Common myeloid progenitor, CD34-positive (primary cell): ENCODE data around the gene NEK11.
A peak's percentile ranks its signal among the peaks of the same experiment; 100 is the strongest.

ENCODE experiments used
- CTCF ChIA-PET: fragments of 350-600 bp; sonication (Branson Sonifier 250); formaldehyde crosslinking; loops from one replicate; lab custom pipeline; 2021; ENCODE audit warnings: antibody characterized with exemption; lab: Charles Lee
- POLR2A ChIA-PET: fragments of 350-600 bp; sonication (Branson Sonifier 250); formaldehyde crosslinking; loops from one replicate; lab custom pipeline; 2021; ENCODE audit warnings: antibody characterized with exemption; lab: Charles Lee
- DNase-seq, 3 donors: peaks; one replicate each; pipeline versions ENCODE4 v3.0.0 to v3.0.0-alpha.2; 2013
- H3K27ac ChIP-seq, 2 experiments: 1 replicate in 1 of 2; 2 replicates in 1 of 2; pipeline ENCODE4 v1.7.0; 2013; ENCODE audit warnings: inconsistent platforms in 2 of 2, low read length in 2 of 2, mild to moderate bottlenecking in 2 of 2, low read depth in 1 of 2, moderate library complexity in 1 of 2; ENCODE audit not compliant: severe bottlenecking in 2 of 2, insufficient read depth in 1 of 2, poor library complexity in 1 of 2
- H3K27me3 ChIP-seq, 5 experiments: replicated peaks in 2 of 5; 1 replicate in 3 of 5; 2 replicates in 2 of 5; pipeline versions ENCODE4 v1.6.1 to v1.7.0; 2013; ENCODE audit warnings: low read length in 4 of 5, mild to moderate bottlenecking in 2 of 5, moderate library complexity in 2 of 5, inconsistent platforms in 1 of 5; ENCODE audit not compliant: insufficient read depth in 5 of 5, control insufficient read depth in 4 of 5
- H3K36me3 ChIP-seq, 4 experiments: 1 replicate in 2 of 4; 2 replicates in 2 of 4; pipeline versions ENCODE4 v1.6.1 to v1.7.0; 2013; ENCODE audit warnings: low read length in 3 of 4, control low read depth in 1 of 4, mild to moderate bottlenecking in 1 of 4; ENCODE audit not compliant: control insufficient read depth in 4 of 4, insufficient read depth in 4 of 4
- H3K4me1 ChIP-seq, 4 experiments: 1 replicate in 3 of 4; 2 replicates in 1 of 4; pipeline versions ENCODE4 v1.6.1 to v1.7.1; 2013; ENCODE audit warnings: low read length in 3 of 4, mild to moderate bottlenecking in 3 of 4, control low read depth in 1 of 4, inconsistent platforms in 1 of 4, moderate library complexity in 1 of 4; ENCODE audit not compliant: control insufficient read depth in 4 of 4, insufficient read depth in 4 of 4; ENCODE audit errors: control extremely low read depth in 1 of 4
- H3K4me3 ChIP-seq, 7 experiments: 1 replicate in 4 of 7; 2 replicates in 3 of 7; pipeline versions ENCODE4 v1.5.1 to v1.7.0; 2013; ENCODE audit warnings: mild to moderate bottlenecking in 7 of 7, low read length in 6 of 7, moderate library complexity in 6 of 7, inconsistent platforms in 2 of 7, low read depth in 2 of 7, control low read depth in 1 of 7; ENCODE audit not compliant: insufficient read depth in 4 of 7, control insufficient read depth in 1 of 7; ENCODE audit errors: extremely low read depth in 1 of 7
- H3K9me3 ChIP-seq, 5 experiments: 1 replicate in 4 of 5; 2 replicates in 1 of 5; pipeline versions ENCODE4 v1.6.1 to v1.7.1; 2013; ENCODE audit warnings: low read length in 4 of 5, mild to moderate bottlenecking in 2 of 5, inconsistent platforms in 1 of 5, low read depth in 1 of 5, moderate library complexity in 1 of 5; ENCODE audit not compliant: control insufficient read depth in 4 of 5, insufficient read depth in 2 of 5; ENCODE audit errors: control extremely low read depth in 1 of 5
- WGBS: methylation state at CpG from one replicate; pipeline ENCODE4 v1.1.5; 2013; ENCODE audit not compliant: insufficient coverage; 5-methylcytosine and 5-hydroxymethylcytosine counted together

Gene NEK11

GRCh38 chr3:131174752-131175151 lies 148.1 kb downstream of the NEK11 start:
- WGBS = no CpG with 5 or more reads among the region's 1 CpG
- Histone ChIP-seq H3K4me3 (peak overlapping the region in 1 of 7 experiments; percentile 32), H3K9me3 (peaks cover 0 to 6% (median 0%) of the 10 kb centered on the region in 5 experiments), H3K4me1 (peaks cover 0 to 35% (median 5%) of the 10 kb centered on the region in 4 experiments), H3K36me3 (no peaks in the 10 kb centered on the region), H3K27me3 (no peaks in the 10 kb centered on the region), H3K27ac (no peak overlapping the region)
- ChIA-PET CTCF (interaction anchor here (0.7 kb wide), 1 partner anchor 620 kb away, joined by 3 read pairs; no protein-coding TSS in a partner anchor), POLR2A (no interaction called here)
- peak; percentile 6 to 71 (median 59) for DNase-seq

DNA sequence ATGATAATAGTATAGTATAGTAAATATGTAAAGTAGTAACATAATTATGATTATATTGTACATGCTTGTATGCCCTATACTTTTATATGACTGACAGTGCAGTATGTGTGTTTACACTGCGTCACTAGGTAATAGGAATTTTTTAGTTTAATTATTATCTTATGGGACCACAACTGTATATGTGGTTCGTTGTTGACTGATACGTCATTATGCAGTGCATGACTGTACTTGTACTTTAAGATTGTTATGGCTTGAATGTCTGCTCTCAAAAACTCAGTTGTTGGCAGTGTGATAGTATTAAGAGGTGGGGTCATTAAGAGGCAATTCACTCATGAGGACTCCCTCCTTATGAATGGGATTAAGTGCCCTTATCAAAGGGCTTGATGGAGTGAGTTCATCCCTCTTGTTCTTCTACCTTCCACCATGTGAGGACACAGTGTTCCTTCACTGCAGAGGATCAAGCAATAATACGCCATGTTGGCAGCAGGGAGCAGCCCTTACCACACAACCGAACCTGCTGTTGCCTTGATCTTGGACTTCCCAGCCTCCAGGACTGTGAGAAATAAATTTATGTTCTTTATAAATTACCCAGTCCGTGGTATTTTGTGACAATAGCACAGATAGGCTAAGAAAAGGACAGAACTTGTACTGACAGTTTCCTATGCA lies 152.2 kb downstream of the NEK11 start:
- peaks cover 0 to 34% (median 10%) of the 10 kb centered on the region in 4 experiments for H3K4me1 ChIP-seq
- ChIA-PET CTCF (no interaction called here), POLR2A (no interaction called here)
- H3K9me3 ChIP-seq = peaks cover 0 to 6% (median 0%) of the 10 kb centered on the region in 5 experiments
- DNase-seq = no peak
- H3K27me3 ChIP-seq = no peaks in the 10 kb centered on the region
- WGBS = 100% methylated on average over 3 of the region's 6 CpGs
- no peak overlapping the region for H3K4me3 ChIP-seq
- H3K36me3 ChIP-seq = peaks cover 0 to 2% (median 0%) of the 10 kb centered on the region in 4 experiments
- no peak overlapping the region for H3K27ac ChIP-seq

DNA sequence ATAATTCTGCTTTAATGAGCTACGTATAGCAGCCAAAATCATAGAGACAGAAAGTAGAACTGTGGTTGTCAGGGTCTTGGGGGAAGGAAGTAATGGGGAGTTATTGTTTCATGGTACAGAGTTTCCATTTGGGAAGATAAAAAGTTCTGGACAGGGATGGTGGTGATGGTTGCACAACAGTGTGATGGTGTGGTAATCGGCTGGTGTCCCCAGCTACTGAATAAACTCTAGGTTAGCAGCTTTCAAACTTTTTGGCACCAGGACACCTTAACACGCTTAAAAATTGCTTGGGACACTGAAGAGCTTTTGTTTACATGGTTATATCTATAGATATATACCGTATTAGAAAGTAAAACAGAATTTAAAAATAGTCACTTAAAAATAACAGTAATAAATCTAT lies 166.0 kb downstream of the NEK11 start:
- Histone ChIP-seq H3K4me3 (no peak overlapping the region), H3K36me3 (no peaks in the 10 kb centered on the region), H3K27me3 (no peaks in the 10 kb centered on the region), H3K27ac (no peak overlapping the region), H3K9me3 (peaks cover 0 to 3% (median 0%) of the 10 kb centered on the region in 5 experiments), H3K4me1 (peaks cover 0 to 3% (median 0%) of the 10 kb centered on the region in 4 experiments)
- CTCF ChIA-PET = no interaction called here
- POLR2A ChIA-PET = no interaction called here
- WGBS = 94% methylated on average over 2 of the region's 4 CpGs
- DNase-seq = no peak

DNA sequence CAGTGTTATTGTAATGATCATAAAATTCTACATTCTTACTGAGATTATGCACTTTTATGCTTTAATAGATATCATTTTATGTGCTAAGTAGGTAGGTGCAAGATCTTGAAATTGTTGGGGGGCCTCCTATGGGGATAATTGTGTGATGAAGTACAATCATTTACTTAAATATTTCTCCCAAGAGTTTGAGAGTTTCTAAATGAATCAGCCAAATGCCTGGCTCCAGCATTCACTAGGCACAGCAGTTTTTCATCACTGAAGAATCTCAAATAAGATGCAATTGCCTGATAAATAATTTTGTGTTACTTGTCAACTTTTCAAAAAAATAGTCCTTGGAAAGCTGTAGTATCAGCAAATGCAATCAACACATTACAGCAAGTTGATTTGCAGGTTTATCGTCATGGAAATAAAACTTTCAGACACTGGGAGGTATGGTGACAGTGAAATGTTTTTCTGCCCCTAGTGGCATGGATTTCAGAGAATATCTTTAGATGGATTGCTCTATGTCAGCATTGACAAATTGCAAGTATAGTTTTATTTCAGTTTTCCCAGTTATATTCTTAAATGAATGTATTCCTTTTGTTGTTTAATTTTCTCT lies 167.1 kb downstream of the NEK11 start:
- ChIA-PET CTCF (no interaction called here), POLR2A (no interaction called here)
- no peaks in the 10 kb centered on the region for H3K27me3 ChIP-seq
- no peak overlapping the region for H3K4me3 ChIP-seq
- DNase-seq = peak in 2 of 3 donors; percentile 34 to 54
- no peaks in the 10 kb centered on the region for H3K36me3 ChIP-seq
- no peak overlapping the region for H3K27ac ChIP-seq
- peaks cover 0 to 3% (median 0%) of the 10 kb centered on the region in 4 experiments for H3K4me1 ChIP-seq
- peaks cover 0 to 3% (median 0%) of the 10 kb centered on the region in 5 experiments for H3K9me3 ChIP-seq
- WGBS = no CpG with 5 or more reads among the region's 1 CpG

- peaks cover 0 to 3% (median 0%) of the 10 kb centered on the region in 4 experiments for H3K4me1 ChIP-seq
- CTCF ChIA-PET = no interaction called here
- WGBS = 100% methylated on average over 4 of the region's 4 CpGs
Observed at GRCh38 chr3:131194816-131195215, 168.1 kb downstream of the NEK11 start.

GRCh38 chr3:131200636-131201199 lies 174.0 kb downstream of the NEK11 start:
- no peaks in the 10 kb centered on the region for H3K4me1 ChIP-seq
- H3K36me3 ChIP-seq = no peaks in the 10 kb centered on the region
- 97% methylated on average over 4 of the region's 4 CpGs for WGBS
- no peaks in the 10 kb centered on the region for H3K27me3 ChIP-seq
- H3K4me3 ChIP-seq = no peak overlapping the region
- ChIA-PET POLR2A (no interaction called here), CTCF (no interaction called here)
- peaks cover 0 to 21% (median 3%) of the 10 kb centered on the region in 5 experiments for H3K9me3 ChIP-seq
- DNase-seq = no peak
- H3K27ac ChIP-seq = no peak overlapping the region

More at GRCh38 chr3:131194816-131195215, 168.1 kb downstream of the NEK11 start:
- Histone ChIP-seq H3K36me3 (no peaks in the 10 kb centered on the region), H3K9me3 (peaks cover 0 to 3% (median 0%) of the 10 kb centered on the region in 5 experiments), H3K27ac (no peak overlapping the region), H3K27me3 (no peaks in the 10 kb centered on the region), H3K4me3 (no peak overlapping the region)
- POLR2A ChIA-PET = no interaction called here
- DNase-seq = no peak
